Vagina (tissue), 2 donors: ENCODE results near the gene SYNE4. TPM values are rescaled to one million over a fixed set of nuclear protein-coding genes. Genes with fewer than 3 reads are reported as not detected.

Experiments used
- DNase-seq, 2 donors: peaks; one replicate each; pipeline ENCODE4 v3.0.0-alpha.2; 2017; ENCODE audit errors: extremely low spot score in 2 of 2
- H3K27ac ChIP-seq: fragments of 200-600 bp; sonication (generic); one replicate; pipeline ENCODE4 v1.5.1; 2019
- H3K27me3 ChIP-seq: fragments of 200-600 bp; sonication (generic); one replicate; pipeline ENCODE4 v1.5.1; 2019
- H3K36me3 ChIP-seq, 2 donors: fragments of 200-600 bp; sonication (generic); one replicate each; pipeline ENCODE4 v1.5.1; 2017 to 2019
- H3K4me1 ChIP-seq: fragments of 200-600 bp; sonication (generic); one replicate; pipeline ENCODE4 v1.5.1; 2019
- H3K4me3 ChIP-seq, 2 donors: fragments of 200-600 bp; sonication (generic); 1 replicate in 1 of 2; 2 replicates in 1 of 2; pipeline ENCODE4 v1.5.1; 2016 to 2019
- H3K9me3 ChIP-seq: fragments of 200-600 bp; sonication (generic); one replicate; pipeline ENCODE4 v1.5.1; 2019
- CTCF ChIP-seq, 3 experiments: fragments of 450-650 bp in 2 of 3; fragments of 200-600 bp in 1 of 3; sonication (generic) in 1 of 3; IDR thresholded peaks; one replicate each; pipeline ENCODE4 v1.5.1; 2017 to 2019; ENCODE audit warnings: antibody characterized with exemption in 3 of 3, mild to moderate bottlenecking in 2 of 3, moderate library complexity in 2 of 3
- POLR2A ChIP-seq, 2 donors: fragments of 450-650 bp; IDR thresholded peaks; one replicate each; pipeline ENCODE4 v1.6.1; 2017; ENCODE audit warnings: antibody characterized with exemption in 2 of 2, mild to moderate bottlenecking in 2 of 2, moderate library complexity in 2 of 2
- POLR2AphosphoS5 ChIP-seq, 2 donors: sonication (generic); formaldehyde crosslinking; IDR thresholded peaks; one replicate each; pipeline ENCODE4 v1.9.0; 2017; ENCODE audit warnings: antibody characterized with exemption in 2 of 2, mild to moderate bottlenecking in 2 of 2, low read depth in 1 of 2; ENCODE audit not compliant: insufficient read depth in 1 of 2
- intact Hi-C: fragments of 100-400 bp; cut with DNase I; formaldehyde crosslinking; loops from one replicate; pipeline ENCODE4 v1.15.1; 2023
- total RNA-seq: library from RNA; depleted of rRNA; stranded (reverse); fragments of >200 nt; gene quantifications from one replicate; pipeline ENCODE4 v1.2.3, GENCODE V29; 2016

SYNE4 gene
- total RNA-seq, 1 donor from 2014 or later = 2.0 TPM

DNA sequence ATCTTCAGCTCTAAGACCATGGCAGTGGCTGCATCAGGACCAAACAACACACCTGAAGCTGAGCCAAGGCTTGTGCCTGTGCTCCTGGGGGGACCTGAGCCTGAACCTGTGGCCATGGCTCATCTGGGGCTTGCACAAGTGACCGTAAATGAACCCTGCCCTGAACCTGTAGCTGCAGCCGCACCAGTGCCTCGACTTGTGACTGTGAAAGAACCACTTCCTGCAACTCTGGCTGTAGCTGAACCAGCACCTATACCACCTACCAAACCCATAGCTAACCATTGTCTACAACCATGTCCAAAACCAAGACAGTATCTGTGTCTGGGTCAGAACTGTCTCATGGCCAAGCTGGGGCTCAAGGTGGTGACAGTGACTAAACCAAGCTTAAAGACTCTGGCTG lies 41.8 kb downstream of the SYNE4 start:
- H3K4me3 ChIP-seq = no peak overlapping the region
- no peaks in the 10 kb centered on the region for H3K27me3 ChIP-seq
- no peak for DNase-seq
- no peak for TF ChIP-seq CTCF (IDR thresholded peaks at IDR 0.05)
- no peak for TF ChIP-seq POLR2A (IDR thresholded peaks at IDR 0.05)
- H3K9me3 ChIP-seq = no peaks in the 10 kb centered on the region
- no peak overlapping the region for H3K27ac ChIP-seq
- no peaks in the 10 kb centered on the region for H3K4me1 ChIP-seq
- H3K36me3 ChIP-seq = no peaks in the 10 kb centered on the region
- intact Hi-C loops = no loop called here

GRCh38 chr19:35963514-35963913 lies 45.1 kb downstream of the SYNE4 start:
- no peak for TF ChIP-seq POLR2AphosphoS5 (IDR thresholded peaks at IDR 0.05; ENCODE audit: insufficient read depth in 1 of 2, low read depth in 1 of 2)
- H3K4me1 ChIP-seq = peaks cover 8% of the 10 kb centered on the region
- no peaks in the 10 kb centered on the region for H3K9me3 ChIP-seq
- H3K27me3 ChIP-seq = no peaks in the 10 kb centered on the region
- no peak for DNase-seq
- H3K36me3 ChIP-seq = no peaks in the 10 kb centered on the region
- no peak overlapping the region for H3K4me3 ChIP-seq
- H3K27ac ChIP-seq = no peak overlapping the region
- intact Hi-C loops = no loop called here

DNA sequence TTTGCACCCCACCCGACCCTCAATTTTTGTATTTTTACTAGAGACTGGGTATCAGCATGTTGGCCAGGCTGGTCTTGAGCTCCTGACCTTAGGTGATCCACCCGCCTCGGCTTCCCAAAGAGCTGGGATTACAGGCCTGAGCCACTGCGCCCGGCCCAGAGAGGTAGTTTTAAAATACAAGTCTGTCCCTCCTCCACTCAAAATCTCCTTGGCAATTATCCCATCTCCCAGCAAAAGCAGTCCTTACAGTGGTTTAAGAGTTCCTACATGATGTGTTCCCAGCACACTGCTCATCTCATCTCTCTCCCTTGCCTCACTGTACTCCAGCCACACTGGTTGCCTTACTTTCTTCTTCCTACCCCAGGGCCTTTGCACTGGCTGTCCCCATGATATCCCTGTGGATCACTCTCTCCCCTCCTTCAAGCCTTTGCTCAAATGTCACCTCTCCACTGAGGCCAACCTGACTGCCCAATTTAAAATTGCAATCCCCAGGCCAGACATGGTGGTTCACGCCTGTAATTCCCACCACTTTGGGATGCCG lies 48.1 kb downstream of the SYNE4 start:
- intact Hi-C loops = no loop called here
- TF ChIP-seq POLR2A (IDR thresholded peaks at IDR 0.05) (no peak), POLR2AphosphoS5 (IDR thresholded peaks at IDR 0.05; ENCODE audit: insufficient read depth in 1 of 2, low read depth in 1 of 2) (no peak), CTCF (IDR thresholded peaks at IDR 0.05) (no peak)
- Histone ChIP-seq H3K4me1 (peaks cover 8% of the 10 kb centered on the region), H3K9me3 (no peaks in the 10 kb centered on the region), H3K4me3 (no peak overlapping the region), H3K27me3 (no peaks in the 10 kb centered on the region), H3K27ac (no peak overlapping the region), H3K36me3 (no peaks in the 10 kb centered on the region)
- no peak for DNase-seq

DNA sequence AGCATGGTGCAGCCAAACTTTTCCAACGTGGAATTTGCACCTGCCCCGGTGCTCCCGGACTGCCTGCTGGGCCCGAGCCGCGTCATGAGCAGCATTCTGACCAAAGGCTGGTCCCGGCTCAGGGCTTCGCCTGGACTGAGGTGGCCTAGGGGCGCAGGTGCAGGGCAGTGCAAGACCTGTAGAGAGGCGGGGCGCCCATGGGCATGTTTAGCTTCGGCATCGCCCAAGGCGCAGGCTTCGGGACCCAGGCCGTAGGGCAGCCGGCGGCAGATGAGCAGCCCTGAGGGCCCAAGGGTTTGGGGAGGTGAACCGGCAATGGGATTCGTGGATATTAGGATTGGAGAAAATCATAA lies 48.7 kb downstream of the SYNE4 start:
- Histone ChIP-seq H3K27me3 (no peaks in the 10 kb centered on the region), H3K36me3 (no peaks in the 10 kb centered on the region), H3K27ac (no peak overlapping the region), H3K9me3 (no peaks in the 10 kb centered on the region), H3K4me3 (no peak overlapping the region), H3K4me1 (peaks cover 8% of the 10 kb centered on the region)
- no peak for TF ChIP-seq POLR2A (IDR thresholded peaks at IDR 0.05)
- TF ChIP-seq CTCF (IDR thresholded peaks at IDR 0.05) = no peak
- no peak for TF ChIP-seq POLR2AphosphoS5 (IDR thresholded peaks at IDR 0.05; ENCODE audit: insufficient read depth in 1 of 2, low read depth in 1 of 2)
- intact Hi-C loops = no loop called here
- no peak for DNase-seq

GRCh38 chr19:35959040-35959967 lies 49.3 kb downstream of the SYNE4 start:
- intact Hi-C loops = no loop called here
- no peak overlapping the region for H3K27ac ChIP-seq
- no peaks in the 10 kb centered on the region for H3K9me3 ChIP-seq
- peak overlapping the region in 1 of 2 donors; percentile 35 for H3K4me3 ChIP-seq
- H3K36me3 ChIP-seq = no peaks in the 10 kb centered on the region
- TF ChIP-seq CTCF (IDR thresholded peaks at IDR 0.05) = peak in 1 of 3 experiments; percentile 15
- no peak for TF ChIP-seq POLR2A (IDR thresholded peaks at IDR 0.05)
- H3K4me1 ChIP-seq = peaks cover 8% of the 10 kb centered on the region
- H3K27me3 ChIP-seq = no peaks in the 10 kb centered on the region
- DNase-seq = no peak
